Measurements from ENCODE around the gene PHF14. TPM values are rescaled to one million over a fixed set of nuclear protein-coding genes. Genes with fewer than 3 reads are reported as not detected.
A peak's percentile ranks its signal among the peaks of the same experiment; 100 is the strongest.
"Not testable (repeated sequence)": the region's sequence is repeated elsewhere in the genome, so short reads cannot be mapped to it uniquely, and the experiment has no call there.

PHF14 gene
- total RNA-seq, 1 donor from 2014 or later: 41.8 TPM

GRCh38 chr7:10939237-10939910 lies 34.3 kb upstream of the PHF14 start:
- peaks cover 6 to 21% of the 10 kb centered on the region in 2 donors for H3K36me3 ChIP-seq
- no peak for TF ChIP-seq CTCF (IDR thresholded peaks at IDR 0.05)
- peak overlapping the region; percentile 76 to 83 for H3K4me3 ChIP-seq
- intact Hi-C loops (cut with DNase I): loop anchor here (5.0 kb wide), 1 partner anchor 1273 kb away; the partner anchor contains the start of gene TMEM106B
- H3K27ac ChIP-seq: peak overlapping the region; percentile 88 to 96
- no peaks in the 10 kb centered on the region for H3K9me3 ChIP-seq
- H3K4me1 ChIP-seq: peaks cover 0 to 29% of the 10 kb centered on the region in 2 donors
- no peaks in the 10 kb centered on the region for H3K27me3 ChIP-seq
- DNase-seq (ENCODE audit: low spot score in 2 of 2): no peak

GRCh38 chr7:10939911-10940703 lies 33.6 kb upstream of the PHF14 start:
- intact Hi-C loops (cut with DNase I): loop anchor here (1.0 to 5.0 kb wide), 2 partner anchors 33 to 1272 kb away; partner anchors contain the start of genes PHF14 and TMEM106B
- no peaks in the 10 kb centered on the region for H3K9me3 ChIP-seq
- peaks cover 6 to 21% of the 10 kb centered on the region in 2 donors for H3K36me3 ChIP-seq
- H3K4me1 ChIP-seq: peaks cover 0 to 23% of the 10 kb centered on the region in 2 donors
- H3K4me3 ChIP-seq: peak overlapping the region; percentile 76 to 83
- peak; percentile 68 to 94 for DNase-seq (ENCODE audit: low spot score in 2 of 2)
- no peaks in the 10 kb centered on the region for H3K27me3 ChIP-seq
- peak overlapping the region; percentile 88 to 96 for H3K27ac ChIP-seq
- TF ChIP-seq CTCF (IDR thresholded peaks at IDR 0.05): no peak

- Histone ChIP-seq H3K36me3 (peaks cover 6 to 15% of the 10 kb centered on the region in 2 donors), H3K9me3 (no peaks in the 10 kb centered on the region), H3K4me3 (peak overlapping the region; percentile 76 to 83), H3K27ac (peak overlapping the region; percentile 88 to 96), H3K27me3 (no peaks in the 10 kb centered on the region), H3K4me1 (peaks cover 0 to 16% of the 10 kb centered on the region in 2 donors)
- intact Hi-C loops (cut with DNase I): loop anchor here (1.0 kb wide), 1 partner anchor 32 kb away; the partner anchor contains the start of gene PHF14
- no peak for TF ChIP-seq CTCF (IDR thresholded peaks at IDR 0.05)
- no peak for DNase-seq (ENCODE audit: low spot score in 2 of 2)
Measured at GRCh38 chr7:10940704-10941355, 32.8 kb upstream of the PHF14 start.

GRCh38 chr7:10950494-10950893 lies 23.2 kb upstream of the PHF14 start:
- Histone ChIP-seq H3K27me3 (no peaks in the 10 kb centered on the region), H3K27ac (no peak overlapping the region), H3K36me3 (no peaks in the 10 kb centered on the region), H3K4me1 (no peaks in the 10 kb centered on the region), H3K4me3 (no peak overlapping the region), H3K9me3 (no peaks in the 10 kb centered on the region)
- DNase-seq (ENCODE audit: low spot score in 2 of 2): no peak
- TF ChIP-seq CTCF (IDR thresholded peaks at IDR 0.05): no peak
- intact Hi-C loops (cut with DNase I): no loop called here

GRCh38 chr7:10950974-10951578 lies 22.6 kb upstream of the PHF14 start:
- H3K27me3 ChIP-seq; intact Hi-C loops (cut with DNase I): not testable (repeated sequence)

More at GRCh38 chr7:10950974-10951578, 22.6 kb upstream of the PHF14 start:
- H3K9me3 ChIP-seq; H3K27ac ChIP-seq; H3K4me3 ChIP-seq; DNase-seq (ENCODE audit: low spot score in 2 of 2); H3K4me1 ChIP-seq; H3K36me3 ChIP-seq: not testable (repeated sequence)
